ENCODE results near the gene COL18A1.

DNA sequence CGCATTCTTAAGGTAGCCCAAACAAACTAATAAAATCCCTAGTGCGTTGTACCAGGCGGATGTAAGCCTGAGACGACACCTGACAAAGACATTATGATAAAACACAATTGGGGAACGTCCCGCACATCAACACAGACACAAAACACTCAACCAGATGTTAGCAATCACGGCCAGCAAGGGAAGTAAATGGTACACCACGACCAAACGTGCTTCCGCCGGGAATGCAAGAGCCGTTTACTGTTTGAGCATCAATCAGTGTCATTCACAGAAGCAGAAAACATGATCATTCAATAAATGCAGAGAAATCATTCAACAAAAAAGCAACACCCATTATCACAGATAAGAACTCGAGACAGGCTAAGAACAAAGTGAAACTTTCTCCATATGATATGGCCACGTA is 49.4 kb upstream of the COL18A1 start:
- no peak for TF ChIP-seq CTCF (IDR thresholded peaks at IDR 0.05)
- no peak for TF ChIP-seq POLR2A (IDR thresholded peaks at IDR 0.05)
